K562 (cell line): ENCODE data around the gene ARFRP1. TPM values are rescaled to one million over a fixed set of nuclear protein-coding genes. Genes with fewer than 3 reads are reported as not detected.

Source experiments
- ATAC-seq: fragments of 200-7000 bp; cut with Tn5 transposase; 3 replicates; pipeline ENCODE4 v1.9.1; 2020; ENCODE audit warnings: moderate library complexity
- BruUV-seq: library from RNA; stranded (reverse); fragments of 400-500 nt; replicated peaks from 2 replicates; lab custom pipeline; 2021; lab: Mats Ljungman, UMichigan
- CTCF ChIA-PET: fragments of 300-600 bp; formaldehyde crosslinking; extraction: SDS; loops from one replicate; lab custom pipeline; 2021; ENCODE audit warnings: low intra/inter-chr PET ratio; lab: Yijun Ruan, JAX
- POLR2A ChIA-PET: fragments of 300-600, 350-650 bp; sonication (Branson Sonifier 250); formaldehyde crosslinking; extraction: SDS; loops from one replicate; lab custom pipeline; 2021; ENCODE audit warnings: antibody characterized with exemption, inconsistent platforms; lab: Yijun Ruan, JAX
- DNase-seq, 4 experiments: peaks; one replicate each; pipeline versions ENCODE4 v3.0.0 to v3.0.0-alpha.2; 2011 to 2018; ENCODE audit warnings: low spot score in 3 of 4, mixed read lengths in 3 of 4; ENCODE audit errors: extremely low read depth in 1 of 4
- FAIRE-seq: peaks from 2 replicates; lab custom pipeline; 2011; peaks lifted over from hg19 to GRCh38; lab: Jason Lieb, UNC
- H2AFZ ChIP-seq: 2 replicates; pipeline ENCODE4 v1.6.0; 2011; ENCODE audit warnings: low read depth, low read length, control low read depth, inconsistent platforms
- H3K27ac ChIP-seq: fragments of 200-600 bp; 3 replicates; pipeline ENCODE4 v1.8.0; 2011; ENCODE audit warnings: low read depth, mild to moderate bottlenecking, control low read depth, inconsistent platforms, low read length, moderate library complexity, mixed read lengths; ENCODE audit errors: extremely low read depth
- H3K27me3 ChIP-seq, 2 experiments: fragments of 300-600 bp in 1 of 2; 2 replicates in 1 of 2; 3 replicates in 1 of 2; pipeline versions ENCODE4 v1.6.0 to v1.8.0; 2011; ENCODE audit warnings: inconsistent platforms in 2 of 2, low read length in 2 of 2, mild to moderate bottlenecking in 1 of 2, mixed read lengths in 1 of 2, moderate library complexity in 1 of 2; ENCODE audit not compliant: control insufficient read depth in 2 of 2, insufficient read depth in 2 of 2
- H3K36me3 ChIP-seq: fragments of 300-600 bp; 3 replicates; pipeline ENCODE4 v1.8.0; 2011; ENCODE audit warnings: mild to moderate bottlenecking, low read length, inconsistent platforms; ENCODE audit not compliant: control insufficient read depth, insufficient read depth
- H3K4me1 ChIP-seq, 2 experiments: fragments of 200-600 bp in 1 of 2; replicated peaks in 1 of 2; 2 replicates in 1 of 2; 3 replicates in 1 of 2; pipeline versions ENCODE4 v1.5.1 to v1.8.0; 2011; ENCODE audit warnings: inconsistent platforms in 2 of 2, low read length in 2 of 2, mild to moderate bottlenecking in 1 of 2, mixed read lengths in 1 of 2, moderate library complexity in 1 of 2; ENCODE audit not compliant: control insufficient read depth in 2 of 2, insufficient read depth in 2 of 2
- H3K4me2 ChIP-seq: 2 replicates; pipeline ENCODE4 v1.6.1; 2011; ENCODE audit warnings: low read length, control low read depth, inconsistent platforms, mixed read lengths; ENCODE audit not compliant: insufficient read depth
- H3K4me3 ChIP-seq: fragments of 200-600 bp; sonication (generic), shearing (Covaris generic); 2 replicates; pipeline ENCODE4 v1.5.1; 2016; ENCODE audit warnings: control low read depth, inconsistent platforms
- H3K79me2 ChIP-seq: fragments of 200-600 bp; 3 replicates; pipeline ENCODE4 v1.8.0; 2011; ENCODE audit warnings: low read length, inconsistent platforms; ENCODE audit not compliant: control insufficient read depth, insufficient read depth
- H3K9ac ChIP-seq, 2 experiments: 2 replicates each; pipeline versions ENCODE4 v1.6.0 to v1.6.1; 2011; ENCODE audit warnings: low read depth in 2 of 2, low read length in 2 of 2, control low read depth in 1 of 2, inconsistent platforms in 1 of 2, mild to moderate bottlenecking in 1 of 2, mixed read lengths in 1 of 2; ENCODE audit not compliant: insufficient read depth in 1 of 2
- H3K9me1 ChIP-seq: one replicate; pipeline ENCODE4 v1.6.0; 2011; ENCODE audit warnings: inconsistent platforms, mild to moderate bottlenecking, low read length, moderate library complexity; ENCODE audit not compliant: control insufficient read depth, insufficient read depth
- H3K9me3 ChIP-seq: replicated peaks from 2 replicates; pipeline ENCODE4 v1.5.1; 2011; ENCODE audit warnings: low read depth, low read length, inconsistent platforms; ENCODE audit not compliant: control insufficient read depth, insufficient read depth
- H4K20me1 ChIP-seq: replicated peaks from 2 replicates; pipeline ENCODE4 v1.6.1; 2011; ENCODE audit warnings: low read length, inconsistent platforms, mixed read lengths; ENCODE audit not compliant: control insufficient read depth, insufficient read depth
- AFF4 ChIP-seq: sonication (generic); formaldehyde crosslinking; IDR thresholded peaks from 2 replicates; pipeline ENCODE4 v1.8.0; 2023; ENCODE audit warnings: mild to moderate bottlenecking, missing genetic modification reagents
- IRF9 ChIP-seq: fragments of 450-650 bp; IDR thresholded peaks from 2 replicates; pipeline ENCODE4 v1.6.1; 2016; ENCODE audit warnings: missing biosample characterization, missing genetic modification characterization
- KLF16 ChIP-seq: IDR thresholded peaks from 2 replicates; pipeline ENCODE4 v1.6.1; 2016; ENCODE audit warnings: antibody characterized with exemption
- NR2C2 ChIP-seq, 2 experiments: fragments of 200-800 bp in 1 of 2; sonication (Bioruptor generic) in 1 of 2; sonication (generic) in 1 of 2; formaldehyde crosslinking in 1 of 2; IDR thresholded peaks; 2 replicates each; pipeline versions ENCODE4 v1.6.1 to v1.8.0; 2016 to 2022; ENCODE audit warnings: mild to moderate bottlenecking in 1 of 2, missing compliant biosample characterization in 1 of 2, missing genetic modification characterization in 1 of 2, missing genetic modification reagents in 1 of 2
- ZNF124 ChIP-seq: sonication (generic); formaldehyde crosslinking; IDR thresholded peaks from 2 replicates; pipeline ENCODE4 v1.8.1; 2022; ENCODE audit warnings: missing genetic modification reagents
- WGBS: fragments of 100-300 bp; shearing (Covaris generic); methylation state at CpG from one replicate; pipeline ENCODE4 v1.1.6; 2016; ENCODE audit warnings: low coverage, mixed read lengths; ENCODE audit not compliant: insufficient coverage; ENCODE audit errors: missing lambda C conversion rate; 5-methylcytosine and 5-hydroxymethylcytosine counted together
- in situ Hi-C: fragments of 300-500 bp; cut with MboI; formaldehyde crosslinking; loops from 4 replicates; pipeline ENCODE4 v1.15.0; 2018; ENCODE audit warnings: inconsistent platforms, mixed read lengths
- intact Hi-C: fragments of 100-400 bp; cut with micrococcal nuclease; formaldehyde crosslinking; loops from 2 replicates; pipeline ENCODE4 v1.14.2; 2022
- polyA plus RNA-seq, 8 experiments: library from polyadenylated mRNA; depleted of rRNA in 4 of 8; stranded (reverse) in 5 of 8; unstranded in 3 of 8; fragments of >200 nt; fragmentation: Nextera tagmentation in 2 of 8; fragmentation: Illumina TruSeq in 1 of 8; extraction: Ambion mirVana in 2 of 8; extraction: Trizol in 1 of 8; gene quantifications; 2 replicates each; pipeline versions ENCODE4 v1.2.1 to v1.2.3, GENCODE V29; 2011 to 2014; ENCODE audit warnings: inconsistent platforms in 1 of 8, missing spikeins in 1 of 8
- total RNA-seq, 7 experiments: library from RNA; depleted of rRNA in 6 of 7; stranded (reverse); fragments of >200 nt in 6 of 7; fragmentation: Illumina TruSeq in 2 of 7; extraction: Trizol in 2 of 7; gene quantifications; 2 replicates each; pipeline versions ENCODE4 v1.2.1 to v1.2.3, GENCODE V29; 2011 to 2021; ENCODE audit warnings: low replicate concordance in 1 of 7

The ARFRP1 gene
- total and polyA plus RNA-seq, 9 of the 15 experiments (the other 6 are each of a cell fraction or from before 2014, with no cell fraction given), result 2.2 to 78.9 (median 37.3) TPM

GRCh38 chr20:63737695-63737944, 29.8 kb upstream of the ARFRP1 start:
- Histone ChIP-seq H2AFZ (no peak overlapping the region), H3K4me1 (peaks cover 11 to 81% of the 10 kb centered on the region in 2 experiments), H3K79me2 (peaks cover 21% of the 10 kb centered on the region), H3K9ac (no peak overlapping the region), H3K4me3 (no peak overlapping the region), H3K9me3 (no peaks in the 10 kb centered on the region; the same call in 1 of the 2 replicates), H3K36me3 (peaks cover 61% of the 10 kb centered on the region; the same call in 2 of the 3 replicates), H3K27ac (no peak overlapping the region), H3K4me2 (no peak overlapping the region), H4K20me1 (no peaks in the 10 kb centered on the region; the same call in 1 of the 2 replicates), H3K9me1 (no peaks in the 10 kb centered on the region), H3K27me3 (no peaks in the 10 kb centered on the region)
- in situ Hi-C loops (no loop called here), intact Hi-C loops (no loop called here)
- no TSS peak for BruUV-seq
- DNase-seq, result no peak
- ATAC-seq, result no peak
- ChIA-PET POLR2A (interaction anchor here (0.6 to 1.5 kb wide), 2 partner anchors 10 to 128 kb away, joined by 3 to 6 read pairs; partner anchors contain the start of gene TPD52L2), CTCF (no interaction called here)
- TF ChIP-seq ZNF124 (CRISPR knock-in tag) (no peak), NR2C2 (CRISPR knock-in tag; IDR thresholded peaks at IDR 0.05) (no peak), NR2C2 (tag; IDR thresholded peaks at IDR 0.05) (no peak), AFF4 (no peak), IRF9 (tag) (no peak), KLF16 (no peak)
- FAIRE-seq, result no peak
- WGBS, result no CpG with 5 or more reads among the region's 26 CpGs
